IMR-90 (cell line): ENCODE measurements around the gene GNA15. TPM values are rescaled to one million over a fixed set of nuclear protein-coding genes. Genes with fewer than 3 reads are reported as not detected.

Experiments used
- ATAC-seq: fragments of 200-7000 bp; cut with Tn5 transposase; 2 replicates; pipeline ENCODE4 v1.9.1; 2020; ENCODE audit warnings: low read depth, mild to moderate bottlenecking, moderate library complexity
- BruUV-seq: library from RNA; stranded (reverse); fragments of 400-500 nt; replicated peaks from 2 replicates; lab custom pipeline; 2021; lab: Mats Ljungman, UMichigan
- CTCF ChIA-PET: fragments of 300-600 bp; formaldehyde crosslinking; extraction: SDS; loops from one replicate; lab custom pipeline; 2021; ENCODE audit warnings: antibody characterized with exemption; lab: Yijun Ruan, JAX
- POLR2A ChIA-PET: fragments of 300-600 bp; sonication (Branson Sonifier 250); formaldehyde crosslinking; loops from one replicate; lab custom pipeline; 2022; ENCODE audit warnings: antibody characterized with exemption; ENCODE audit not compliant: unreplicated experiment; lab: Charles Lee
- DNase-seq: peaks from one replicate; pipeline ENCODE4 v3.0.0; 2013
- H2AFZ ChIP-seq: replicated peaks from 2 replicates; pipeline ENCODE3; 2013; ENCODE audit warnings: low read length, mild to moderate bottlenecking; ENCODE audit not compliant: poor library complexity
- H2AK5ac ChIP-seq: 2 replicates; pipeline ENCODE4 v1.6.1; 2013; ENCODE audit warnings: low read depth, low read length, inconsistent platforms
- H2AK9ac ChIP-seq: replicated peaks from 2 replicates; pipeline ENCODE3; 2013; ENCODE audit warnings: mild to moderate bottlenecking, low read depth, low read length, moderate library complexity; ENCODE audit not compliant: poor library complexity
- H2BK120ac ChIP-seq: 2 replicates; pipeline ENCODE4 v1.6.1; 2013; ENCODE audit warnings: low read depth, low read length, inconsistent platforms
- H2BK15ac ChIP-seq: 3 replicates; pipeline ENCODE4 v1.6.1; 2013; ENCODE audit warnings: low read depth, low read length, inconsistent platforms
- H2BK20ac ChIP-seq: 2 replicates; pipeline ENCODE4 v1.6.1; 2013; ENCODE audit warnings: low read depth, mild to moderate bottlenecking, inconsistent platforms, low read length, moderate library complexity
- H2BK5ac ChIP-seq: 2 replicates; pipeline ENCODE4 v1.6.1; 2013; ENCODE audit warnings: mild to moderate bottlenecking, low read depth, low read length, inconsistent platforms; ENCODE audit not compliant: poor library complexity, severe bottlenecking
- H3K14ac ChIP-seq: replicated peaks from 2 replicates; pipeline ENCODE4 v1.6.1; 2013; ENCODE audit warnings: low read depth, low read length, inconsistent platforms
- H3K18ac ChIP-seq: 2 replicates; pipeline ENCODE4 v1.6.1; 2013; ENCODE audit warnings: low read depth, low read length, control low read depth
- H3K23ac ChIP-seq: 2 replicates; pipeline ENCODE4 v1.6.1; 2013; ENCODE audit warnings: low read depth, low read length, inconsistent platforms
- H3K27ac ChIP-seq: 2 replicates; pipeline ENCODE4 v1.5.1; 2013; ENCODE audit warnings: mild to moderate bottlenecking, control low read depth, low read length; ENCODE audit not compliant: insufficient read depth
- H3K27me3 ChIP-seq: 2 replicates; pipeline ENCODE4 v1.6.1; 2013; ENCODE audit warnings: low read length; ENCODE audit not compliant: control insufficient read depth, insufficient read depth
- H3K36me3 ChIP-seq: 2 replicates; pipeline ENCODE4 v1.6.1; 2013; ENCODE audit warnings: low read length, mixed read lengths; ENCODE audit not compliant: control insufficient read depth, insufficient read depth
- H3K4ac ChIP-seq: 2 replicates; pipeline ENCODE4 v1.6.1; 2013; ENCODE audit warnings: low read depth, low read length, inconsistent platforms
- H3K4me1 ChIP-seq: 2 replicates; pipeline ENCODE4 v1.6.1; 2013; ENCODE audit warnings: low read length, mixed read lengths; ENCODE audit not compliant: control insufficient read depth, insufficient read depth
- H3K4me2 ChIP-seq: 2 replicates; pipeline ENCODE4 v1.6.1; 2013; ENCODE audit warnings: low read depth, mild to moderate bottlenecking, control low read depth, low read length, moderate library complexity
- H3K4me3 ChIP-seq: 2 replicates; pipeline ENCODE4 v1.5.1; 2013; ENCODE audit warnings: low read depth, mild to moderate bottlenecking, control low read depth, low read length, moderate library complexity; ENCODE audit not compliant: insufficient read depth
- H3K56ac ChIP-seq: 2 replicates; pipeline ENCODE4 v1.6.1; 2013; ENCODE audit warnings: low read length, inconsistent platforms; ENCODE audit not compliant: insufficient read depth; ENCODE audit errors: extremely low read depth
- H3K79me1 ChIP-seq, 2 experiments: 2 replicates each; pipeline ENCODE4 v1.6.1; 2013; ENCODE audit warnings: low read length in 2 of 2, inconsistent platforms in 1 of 2, low read depth in 1 of 2
- H3K9ac ChIP-seq: 2 replicates; pipeline ENCODE4 v1.6.1; 2013; ENCODE audit warnings: low read depth, low read length, control low read depth
- H3K9me1 ChIP-seq: 2 replicates; pipeline ENCODE4 v1.6.1; 2013; ENCODE audit warnings: low read length, inconsistent platforms; ENCODE audit not compliant: insufficient read depth
- H3K9me3 ChIP-seq: 2 replicates; pipeline ENCODE4 v1.6.1; 2013; ENCODE audit warnings: low read length; ENCODE audit not compliant: control insufficient read depth, insufficient read depth
- H4K20me1 ChIP-seq: 2 replicates; pipeline ENCODE4 v1.6.1; 2013; ENCODE audit warnings: low read length, inconsistent platforms; ENCODE audit not compliant: insufficient read depth
- H4K5ac ChIP-seq: 2 replicates; pipeline ENCODE4 v1.6.1; 2013; ENCODE audit warnings: mild to moderate bottlenecking, low read depth, low read length, control low read depth
- H4K8ac ChIP-seq, 2 experiments: 2 replicates each; pipeline ENCODE4 v1.6.1; 2013; ENCODE audit warnings: low read depth in 2 of 2, low read length in 2 of 2, control low read depth in 1 of 2, inconsistent platforms in 1 of 2
- H4K91ac ChIP-seq: 2 replicates; pipeline ENCODE4 v1.6.1; 2013; ENCODE audit warnings: low read depth, low read length, inconsistent platforms; ENCODE audit not compliant: insufficient read depth
- BHLHE40 ChIP-seq: fragments of 150-350 bp; IDR thresholded peaks from 2 replicates; pipeline ENCODE4 v1.6.1; 2016; ENCODE audit warnings: mild to moderate bottlenecking, low read depth, low read length
- CEBPB ChIP-seq: IDR thresholded peaks from 2 replicates; pipeline ENCODE4 v1.6.1; 2012; ENCODE audit warnings: low read depth, low read length, improper control_type of control experiment
- CHD1 ChIP-seq: IDR thresholded peaks from 2 replicates; pipeline ENCODE4 v1.6.1; 2012; ENCODE audit warnings: low read depth, low read length, improper control_type of control experiment
- FOS ChIP-seq: fragments of 150-350 bp; IDR thresholded peaks from 2 replicates; pipeline ENCODE4 v1.6.1; 2016; ENCODE audit warnings: low read depth, low read length
- MAFK ChIP-seq: IDR thresholded peaks from 2 replicates; pipeline ENCODE4 v1.6.1; 2012; ENCODE audit warnings: low read depth, low read length, improper control_type of control experiment
- MAZ ChIP-seq: IDR thresholded peaks from 2 replicates; pipeline ENCODE4 v1.6.1; 2012; ENCODE audit warnings: low read depth, mild to moderate bottlenecking, low read length, improper control_type of control experiment, moderate library complexity, borderline replicate concordance
- MXI1 ChIP-seq: IDR thresholded peaks from 2 replicates; pipeline ENCODE4 v1.6.1; 2012; ENCODE audit warnings: low read depth, mild to moderate bottlenecking, low read length, moderate library complexity, borderline replicate concordance
- POLR2A ChIP-seq: IDR thresholded peaks from 2 replicates; pipeline ENCODE4 v1.6.1; 2012; ENCODE audit warnings: mild to moderate bottlenecking, low read depth, low read length
- RAD21 ChIP-seq: IDR thresholded peaks from 2 replicates; pipeline ENCODE4 v1.6.1; 2012; ENCODE audit warnings: low read length, improper control_type of control experiment
- RCOR1 ChIP-seq: IDR thresholded peaks from 2 replicates; pipeline ENCODE4 v1.6.1; 2012; ENCODE audit warnings: mild to moderate bottlenecking, low read length, improper control_type of control experiment; ENCODE audit not compliant: insufficient replicate concordance
- RFX5 ChIP-seq: IDR thresholded peaks from 2 replicates; pipeline ENCODE4 v1.8.0; 2012; ENCODE audit warnings: low read depth, mild to moderate bottlenecking, low read length, moderate library complexity
- SMC3 ChIP-seq: fragments of 150-350 bp; IDR thresholded peaks from 2 replicates; pipeline ENCODE4 v1.6.1; 2016; ENCODE audit warnings: low read depth, mild to moderate bottlenecking, antibody characterized with exemption, low read length, moderate library complexity
- WGBS, 2 experiments: methylation state at CpG; one replicate each; pipeline versions ENCODE4 v1.1.5 to v1.1.7; 2013; ENCODE audit warnings: missing lambda C conversion rate in 2 of 2; ENCODE audit not compliant: insufficient read length in 1 of 2; ENCODE audit errors: extremely low coverage in 2 of 2; 5-methylcytosine and 5-hydroxymethylcytosine counted together
- dilution Hi-C: fragments of 300-500 bp; cut with HindIII; formaldehyde crosslinking; loops from one replicate; pipeline ENCODE4 v1.14.3; 2018; ENCODE audit warnings: low sequenced_read_pairs; ENCODE audit not compliant: unreplicated experiment
- in situ Hi-C: fragments of 300-500 bp; cut with MboI; formaldehyde crosslinking; loops from 3 replicates; pipeline ENCODE4 v1.14.3; 2019; ENCODE audit warnings: low sequenced_read_pairs, inconsistent platforms, mixed read lengths
- intact Hi-C: fragments of 100-400 bp; cut with micrococcal nuclease; formaldehyde crosslinking; loops from 2 replicates; pipeline ENCODE4 v1.10.0; 2022
- polyA plus RNA-seq, 3 experiments: library from polyadenylated mRNA; depleted of rRNA; stranded (reverse); fragments of >200 nt; gene quantifications; 2 replicates each; pipeline ENCODE4 v1.2.3, GENCODE V29; 2012; ENCODE audit warnings: low replicate concordance in 1 of 3
- total RNA-seq: library from RNA; depleted of rRNA; stranded (reverse); fragments of >200 nt; gene quantifications from 2 replicates; pipeline ENCODE4 v1.2.3, GENCODE V29; 2012
- TF ChIP-seq, protein P1 (sequence below): fragments of 150-350 bp; IDR thresholded peaks from 2 replicates; pipeline ENCODE4 v1.6.1; 2016; ENCODE audit warnings: low read depth, mild to moderate bottlenecking, low read length, moderate library complexity, borderline replicate concordance
- TF ChIP-seq, protein P2 (sequence below): fragments of 150-350 bp; IDR thresholded peaks from 2 replicates; pipeline ENCODE4 v1.6.1; 2017; ENCODE audit warnings: mild to moderate bottlenecking, antibody characterized with exemption, low read length, low read depth
- TF ChIP-seq, protein P3 (sequence below): conservative IDR thresholded peaks from 2 replicates; pipeline ENCODE4 v1.5.1; 2012; ENCODE audit warnings: mild to moderate bottlenecking, low read depth, low read length, improper control_type of control experiment

The GNA15 gene
- total and polyA plus RNA-seq, 2 of the 4 experiments (the other 2 are of a cell fraction): 0.18 TPM; not detected in 1

DNA sequence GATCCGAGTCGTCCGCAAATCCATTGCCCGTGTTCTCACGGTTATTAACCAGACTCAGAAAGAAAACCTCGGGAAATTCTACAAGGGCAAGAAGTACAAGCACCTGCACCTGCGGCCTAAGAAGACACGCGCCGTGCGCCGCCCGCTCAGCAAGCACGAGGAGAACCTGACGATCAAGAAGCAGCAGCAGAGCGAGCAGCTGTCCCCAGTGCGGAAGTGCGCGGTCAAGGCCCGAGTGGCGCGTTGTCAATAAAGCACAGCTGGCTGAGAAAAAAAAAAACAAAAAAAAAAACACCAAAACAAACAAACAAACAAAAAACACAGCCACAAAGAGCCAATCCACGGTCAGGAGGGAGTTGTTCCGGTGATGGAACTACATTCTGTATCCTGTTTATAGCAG lies 4.7 kb upstream of the GNA15 start:
- Histone ChIP-seq H3K9me3 (no peaks in the 10 kb centered on the region), H3K4ac (no peak overlapping the region), H3K4me3 (no peak overlapping the region), H2BK120ac (no peak overlapping the region), H3K9ac (no peak overlapping the region), H2BK15ac (no peak overlapping the region), H3K4me1 (no peaks in the 10 kb centered on the region), H3K4me2 (no peak overlapping the region), H2BK20ac (no peak overlapping the region), H4K8ac (no peak overlapping the region), H2AFZ (no peak overlapping the region), H3K56ac (no peak overlapping the region), H3K14ac (no peak overlapping the region), H3K27ac (no peak overlapping the region), H3K36me3 (no peaks in the 10 kb centered on the region), H4K91ac (no peak overlapping the region), H4K5ac (no peak overlapping the region), H3K23ac (no peak overlapping the region), H3K79me1 (no peaks in the 10 kb centered on the region), H2BK5ac (no peak overlapping the region), H3K27me3 (no peaks in the 10 kb centered on the region), H3K18ac (no peak overlapping the region), H2AK5ac (no peak overlapping the region), H3K9me1 (no peaks in the 10 kb centered on the region), H4K20me1 (no peaks in the 10 kb centered on the region), H2AK9ac (no peak overlapping the region)
- ChIA-PET POLR2A (no interaction called here), CTCF (interaction anchor here (0.7 kb wide), 1 partner anchor 169 kb away, joined by 3 read pairs; no protein-coding TSS in a partner anchor)
- 94% methylated on average over 7 of the region's 24 CpGs; no CpG with 5 or more reads in 1 of the 2 experiments for WGBS, 2 experiments
- dilution Hi-C loops (no loop called here), in situ Hi-C loops (no loop called here), intact Hi-C loops (no loop called here)
- BruUV-seq: no TSS peak
- no peak for TF ChIP-seq CEBPB
- TF ChIP-seq CHD1: no peak
- TF ChIP-seq, protein P1, sequence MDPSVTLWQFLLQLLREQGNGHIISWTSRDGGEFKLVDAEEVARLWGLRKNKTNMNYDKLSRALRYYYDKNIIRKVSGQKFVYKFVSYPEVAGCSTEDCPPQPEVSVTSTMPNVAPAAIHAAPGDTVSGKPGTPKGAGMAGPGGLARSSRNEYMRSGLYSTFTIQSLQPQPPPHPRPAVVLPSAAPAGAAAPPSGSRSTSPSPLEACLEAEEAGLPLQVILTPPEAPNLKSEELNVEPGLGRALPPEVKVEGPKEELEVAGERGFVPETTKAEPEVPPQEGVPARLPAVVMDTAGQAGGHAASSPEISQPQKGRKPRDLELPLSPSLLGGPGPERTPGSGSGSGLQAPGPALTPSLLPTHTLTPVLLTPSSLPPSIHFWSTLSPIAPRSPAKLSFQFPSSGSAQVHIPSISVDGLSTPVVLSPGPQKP: no peak
- TF ChIP-seq FOS: no peak
- no peak for TF ChIP-seq MXI1
- TF ChIP-seq RAD21: no peak
- no peak for TF ChIP-seq SMC3
- no peak for TF ChIP-seq MAZ
- TF ChIP-seq RFX5: no peak
- TF ChIP-seq, protein P2, sequence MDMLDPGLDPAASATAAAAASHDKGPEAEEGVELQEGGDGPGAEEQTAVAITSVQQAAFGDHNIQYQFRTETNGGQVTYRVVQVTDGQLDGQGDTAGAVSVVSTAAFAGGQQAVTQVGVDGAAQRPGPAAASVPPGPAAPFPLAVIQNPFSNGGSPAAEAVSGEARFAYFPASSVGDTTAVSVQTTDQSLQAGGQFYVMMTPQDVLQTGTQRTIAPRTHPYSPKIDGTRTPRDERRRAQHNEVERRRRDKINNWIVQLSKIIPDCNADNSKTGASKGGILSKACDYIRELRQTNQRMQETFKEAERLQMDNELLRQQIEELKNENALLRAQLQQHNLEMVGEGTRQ: no peak
- TF ChIP-seq RCOR1: no peak
- TF ChIP-seq, protein P3, sequence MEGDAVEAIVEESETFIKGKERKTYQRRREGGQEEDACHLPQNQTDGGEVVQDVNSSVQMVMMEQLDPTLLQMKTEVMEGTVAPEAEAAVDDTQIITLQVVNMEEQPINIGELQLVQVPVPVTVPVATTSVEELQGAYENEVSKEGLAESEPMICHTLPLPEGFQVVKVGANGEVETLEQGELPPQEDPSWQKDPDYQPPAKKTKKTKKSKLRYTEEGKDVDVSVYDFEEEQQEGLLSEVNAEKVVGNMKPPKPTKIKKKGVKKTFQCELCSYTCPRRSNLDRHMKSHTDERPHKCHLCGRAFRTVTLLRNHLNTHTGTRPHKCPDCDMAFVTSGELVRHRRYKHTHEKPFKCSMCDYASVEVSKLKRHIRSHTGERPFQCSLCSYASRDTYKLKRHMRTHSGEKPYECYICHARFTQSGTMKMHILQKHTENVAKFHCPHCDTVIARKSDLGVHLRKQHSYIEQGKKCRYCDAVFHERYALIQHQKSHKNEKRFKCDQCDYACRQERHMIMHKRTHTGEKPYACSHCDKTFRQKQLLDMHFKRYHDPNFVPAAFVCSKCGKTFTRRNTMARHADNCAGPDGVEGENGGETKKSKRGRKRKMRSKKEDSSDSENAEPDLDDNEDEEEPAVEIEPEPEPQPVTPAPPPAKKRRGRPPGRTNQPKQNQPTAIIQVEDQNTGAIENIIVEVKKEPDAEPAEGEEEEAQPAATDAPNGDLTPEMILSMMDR: no peak
- no peak for TF ChIP-seq POLR2A
- TF ChIP-seq BHLHE40: no peak
- no peak for TF ChIP-seq MAFK
- no peak for ATAC-seq
- DNase-seq: no peak
